ENCODE measurements around the gene KIDINS220. TPM values are rescaled to one million over a fixed set of nuclear protein-coding genes. Genes with fewer than 3 reads are reported as not detected.

The KIDINS220 gene
- total and polyA plus RNA-seq, 2 donors (not counting 1 experiment from before 2014, with no cell fraction given) = 58.0 to 110 TPM

Other genes starting within 250 kb of the KIDINS220 start
- 66.6 and 150 TPM in 2 replicates for gene ID2, start 155.6 kb downstream of the KIDINS220 start, total RNA-seq
- gene ID2, start 155.6 kb downstream of the KIDINS220 start, polyA plus RNA-seq = 23.1 and 92.5 TPM in 2 replicates
- 36.0 and 46.4 TPM in 2 replicates for gene MBOAT2, start 166.1 kb upstream of the KIDINS220 start, total RNA-seq
- 44.8 and 68.3 TPM in 2 replicates for gene MBOAT2, start 166.1 kb upstream of the KIDINS220 start, polyA plus RNA-seq